Mesendoderm (in vitro differentiated cells): ENCODE data around the gene SDK1.

ENCODE experiments used
- DNase-seq: peaks from one replicate; pipeline ENCODE4 v3.0.0; 2013
- H2AK5ac ChIP-seq: 2 replicates; pipeline ENCODE4 v1.6.1; 2013; ENCODE audit warnings: low read length, inconsistent platforms
- H2BK120ac ChIP-seq: 2 replicates; pipeline ENCODE4 v1.6.1; 2013; ENCODE audit warnings: low read depth, mild to moderate bottlenecking, low read length, moderate library complexity, mixed read lengths
- H2BK15ac ChIP-seq: replicated peaks from 2 replicates; pipeline ENCODE4 v1.6.1; 2013; ENCODE audit warnings: low read depth, mild to moderate bottlenecking, moderate library complexity
- H2BK5ac ChIP-seq: 2 replicates; pipeline ENCODE4 v1.6.1; 2013; ENCODE audit warnings: low read length, inconsistent platforms
- H3K18ac ChIP-seq: 2 replicates; pipeline ENCODE4 v1.6.1; 2013; ENCODE audit warnings: mild to moderate bottlenecking, low read length, mixed read lengths
- H3K23ac ChIP-seq: one replicate; pipeline ENCODE4 v1.6.1; 2013; ENCODE audit warnings: low read length
- H3K27ac ChIP-seq: 2 replicates; pipeline ENCODE4 v1.5.1; 2013; ENCODE audit warnings: low read depth, mild to moderate bottlenecking, inconsistent platforms, low read length, moderate library complexity
- H3K27me3 ChIP-seq: 2 replicates; pipeline ENCODE4 v1.6.1; 2013; ENCODE audit warnings: low read length, control low read depth, mild to moderate bottlenecking, inconsistent platforms; ENCODE audit not compliant: insufficient read depth, poor library complexity
- H3K36me3 ChIP-seq: 2 replicates; pipeline ENCODE4 v1.6.1; 2013; ENCODE audit warnings: low read length, inconsistent platforms; ENCODE audit not compliant: control insufficient read depth, insufficient read depth
- H3K4ac ChIP-seq: one replicate; pipeline ENCODE4 v1.6.1; 2013; ENCODE audit warnings: low read depth, mild to moderate bottlenecking, low read length, moderate library complexity
- H3K4me1 ChIP-seq: 2 replicates; pipeline ENCODE4 v1.6.1; 2013; ENCODE audit warnings: low read depth, low read length, inconsistent platforms; ENCODE audit not compliant: control insufficient read depth
- H3K4me2 ChIP-seq: 2 replicates; pipeline ENCODE4 v1.6.1; 2013; ENCODE audit warnings: low read length
- H3K4me3 ChIP-seq: 2 replicates; pipeline ENCODE4 v1.5.1; 2013; ENCODE audit warnings: mild to moderate bottlenecking, low read length
- H3K56ac ChIP-seq: one replicate; pipeline ENCODE4 v1.6.1; 2013; ENCODE audit warnings: low read length
- H3K79me1 ChIP-seq: 2 replicates; pipeline ENCODE4 v1.6.1; 2013; ENCODE audit warnings: low read length, inconsistent platforms
- H3K79me2 ChIP-seq: 2 replicates; pipeline ENCODE4 v1.6.1; 2013; ENCODE audit warnings: mild to moderate bottlenecking, low read length; ENCODE audit not compliant: control insufficient read depth, insufficient read depth
- H3K9ac ChIP-seq: 2 replicates; pipeline ENCODE4 v1.6.1; 2013; ENCODE audit warnings: low read length, inconsistent platforms
- H4K5ac ChIP-seq: one replicate; pipeline ENCODE4 v1.6.1; 2013; ENCODE audit warnings: low read length
- H4K8ac ChIP-seq: one replicate; pipeline ENCODE4 v1.6.1; 2013; ENCODE audit warnings: low read depth, mild to moderate bottlenecking, control low read depth, low read length, moderate library complexity
- WGBS: extraction: QIAGEN DNeasy Blood & Tissue Kit; methylation state at CpG from one replicate; pipeline ENCODE4 v1.1.7; 2013; ENCODE audit warnings: low lambda C conversion rate, missing lambda C conversion rate; ENCODE audit not compliant: insufficient coverage; ENCODE audit errors: extremely low coverage; 5-methylcytosine and 5-hydroxymethylcytosine counted together

The SDK1 gene

DNA sequence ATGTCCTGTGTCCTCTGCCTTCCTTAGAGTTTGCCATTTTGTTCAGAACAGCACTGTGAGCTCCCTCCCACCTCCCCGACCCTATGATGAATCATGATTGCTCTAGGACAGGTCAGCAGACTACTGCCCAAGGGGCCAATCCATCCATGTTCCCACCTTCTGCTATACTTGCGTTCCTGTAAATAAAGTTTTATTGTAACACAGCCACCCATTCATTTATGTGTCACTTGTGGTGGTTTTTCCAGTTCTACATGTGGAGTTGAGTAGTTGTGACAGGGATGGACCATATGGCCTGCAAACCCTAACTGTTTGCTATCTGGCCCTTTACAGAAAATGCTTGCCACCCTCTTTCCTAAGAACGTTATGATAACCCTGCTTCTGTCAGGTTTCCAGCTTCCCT is 387.8 kb downstream of the SDK1 start:
- Histone ChIP-seq H3K36me3 (no peaks in the 10 kb centered on the region), H3K4ac (no peak overlapping the region), H3K23ac (no peak overlapping the region)

DNA sequence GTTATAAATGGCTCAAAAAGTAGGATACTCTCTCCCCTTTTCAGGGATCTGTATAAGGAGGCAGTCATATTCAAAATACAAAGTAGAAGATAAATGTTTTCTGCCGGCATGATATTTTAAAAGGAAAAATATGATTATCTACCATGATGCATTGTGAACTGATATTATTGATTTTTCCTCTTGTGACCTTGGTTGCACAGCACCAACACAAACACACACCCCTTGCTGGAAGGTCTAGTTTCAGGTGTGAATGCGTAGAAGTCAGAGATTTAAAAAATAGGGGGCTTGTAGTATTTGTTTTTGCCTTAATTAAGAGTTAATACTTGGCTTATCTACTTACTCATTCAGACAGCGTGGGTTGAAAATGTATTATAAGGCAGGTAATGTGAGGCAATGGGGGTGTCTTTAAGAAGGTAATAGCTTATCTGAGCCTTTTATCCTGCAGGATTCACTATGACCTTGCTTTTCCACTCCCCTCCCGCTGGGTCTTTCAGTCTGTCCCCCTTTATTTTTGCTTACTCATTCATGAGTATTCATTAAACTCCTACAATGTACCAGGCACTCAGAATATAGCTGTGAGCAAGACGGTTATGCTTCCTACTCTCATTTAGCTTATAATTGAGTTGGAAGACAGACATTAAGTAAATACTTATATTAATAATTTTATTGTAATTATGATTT is 390.6 kb downstream of the SDK1 start:
- no peak overlapping the region for H3K4ac ChIP-seq
- no peaks in the 10 kb centered on the region for H3K79me2 ChIP-seq
- no peaks in the 10 kb centered on the region for H3K79me1 ChIP-seq
- no peaks in the 10 kb centered on the region for H3K4me1 ChIP-seq
- H2BK120ac ChIP-seq: no peak overlapping the region
- no peak overlapping the region for H3K23ac ChIP-seq
- no peak for DNase-seq
- no peak overlapping the region for H4K8ac ChIP-seq
- no CpG with 5 or more reads among the region's 5 CpGs for WGBS
- no peaks in the 10 kb centered on the region for H3K36me3 ChIP-seq
- no peak overlapping the region for H3K18ac ChIP-seq
- no peak overlapping the region for H2BK5ac ChIP-seq
- H3K9ac ChIP-seq: no peak overlapping the region
- no peak overlapping the region for H3K27ac ChIP-seq
- no peak overlapping the region for H2AK5ac ChIP-seq
- H2BK15ac ChIP-seq: no peak overlapping the region
- no peak overlapping the region for H4K5ac ChIP-seq
- no peak overlapping the region for H3K56ac ChIP-seq
- no peak overlapping the region for H3K4me2 ChIP-seq
- no peak overlapping the region for H3K4me3 ChIP-seq
- no peaks in the 10 kb centered on the region for H3K27me3 ChIP-seq

More for the DNA sequence above, 387.8 kb downstream of the SDK1 start:
- H2BK5ac ChIP-seq: no peak overlapping the region
- H3K18ac ChIP-seq: no peak overlapping the region
- no peak for DNase-seq
- no peak overlapping the region for H3K9ac ChIP-seq
- H3K4me2 ChIP-seq: no peak overlapping the region
- H3K79me1 ChIP-seq: no peaks in the 10 kb centered on the region
- H2BK120ac ChIP-seq: no peak overlapping the region
- no peaks in the 10 kb centered on the region for H3K27me3 ChIP-seq
- no peak overlapping the region for H4K8ac ChIP-seq
- H4K5ac ChIP-seq: no peak overlapping the region
- H3K4me1 ChIP-seq: peaks cover 5% of the 10 kb centered on the region
- H3K27ac ChIP-seq: no peak overlapping the region
- no peak overlapping the region for H3K4me3 ChIP-seq
- WGBS: no CpG with 5 or more reads among the region's 3 CpGs
- H3K56ac ChIP-seq: no peak overlapping the region
- H3K79me2 ChIP-seq: no peaks in the 10 kb centered on the region
- no peak overlapping the region for H2BK15ac ChIP-seq
- H2AK5ac ChIP-seq: no peak overlapping the region

DNA sequence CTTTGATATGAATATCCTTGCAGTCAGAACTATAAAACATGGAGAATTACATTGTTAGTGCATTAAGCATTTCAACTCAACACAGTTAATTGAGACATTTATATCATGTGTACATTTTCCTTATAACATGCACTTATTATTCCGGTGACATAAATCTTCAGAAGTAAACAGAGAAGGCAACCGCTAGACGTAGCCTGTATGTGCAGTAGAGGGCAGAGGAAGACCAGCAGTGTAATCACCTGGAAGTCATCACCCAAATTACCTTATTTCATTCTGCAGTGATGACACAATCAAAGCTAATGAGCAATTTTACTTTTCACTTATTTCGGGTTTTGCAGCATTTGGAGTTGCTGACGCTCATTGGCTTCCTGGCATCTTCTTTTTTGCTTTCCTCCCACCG is 394.6 kb downstream of the SDK1 start:
- H3K4ac ChIP-seq: no peak overlapping the region
- H2BK5ac ChIP-seq: no peak overlapping the region
- no CpG with 5 or more reads among the region's 6 CpGs for WGBS
- no peaks in the 10 kb centered on the region for H3K36me3 ChIP-seq
- no peak overlapping the region for H3K23ac ChIP-seq
- no peak overlapping the region for H3K4me3 ChIP-seq
- no peaks in the 10 kb centered on the region for H3K27me3 ChIP-seq
- H3K18ac ChIP-seq: no peak overlapping the region
- DNase-seq: no peak
- no peaks in the 10 kb centered on the region for H3K79me1 ChIP-seq
- no peak overlapping the region for H3K9ac ChIP-seq
- H3K27ac ChIP-seq: no peak overlapping the region
- no peak overlapping the region for H2AK5ac ChIP-seq
- H3K4me2 ChIP-seq: no peak overlapping the region
- no peak overlapping the region for H2BK15ac ChIP-seq
- H4K5ac ChIP-seq: no peak overlapping the region
- H2BK120ac ChIP-seq: no peak overlapping the region
- H3K56ac ChIP-seq: no peak overlapping the region
- H3K4me1 ChIP-seq: no peaks in the 10 kb centered on the region
- H3K79me2 ChIP-seq: no peaks in the 10 kb centered on the region
- no peak overlapping the region for H4K8ac ChIP-seq

DNA sequence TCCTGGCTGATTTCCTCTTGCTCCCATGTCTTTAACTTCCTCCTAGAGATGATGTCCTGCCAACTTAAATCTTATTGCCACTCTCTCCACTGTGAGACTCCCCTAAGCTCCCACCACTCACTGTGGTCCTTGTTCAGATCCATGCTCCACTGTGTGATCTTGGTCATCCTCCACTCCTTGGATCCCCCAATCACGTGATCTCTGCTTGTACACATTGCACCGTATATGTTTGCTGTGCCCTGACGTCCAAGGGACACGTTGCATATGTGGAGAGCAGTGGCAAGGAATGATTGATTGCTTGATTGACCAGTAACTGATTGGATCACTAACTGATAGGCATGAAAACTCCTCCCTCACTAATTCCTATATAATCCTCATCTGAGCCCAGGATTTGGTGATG is 395.1 kb downstream of the SDK1 start:
- Histone ChIP-seq H3K4me3 (no peak overlapping the region), H3K4me2 (no peak overlapping the region), H3K79me1 (no peaks in the 10 kb centered on the region), H2BK15ac (no peak overlapping the region), H3K4ac (no peak overlapping the region), H3K36me3 (no peaks in the 10 kb centered on the region), H4K8ac (no peak overlapping the region), H4K5ac (no peak overlapping the region), H2AK5ac (no peak overlapping the region), H3K56ac (no peak overlapping the region), H3K27me3 (no peaks in the 10 kb centered on the region), H3K79me2 (no peaks in the 10 kb centered on the region), H2BK5ac (no peak overlapping the region), H3K23ac (no peak overlapping the region), H3K18ac (no peak overlapping the region), H2BK120ac (no peak overlapping the region), H3K9ac (no peak overlapping the region), H3K4me1 (no peaks in the 10 kb centered on the region), H3K27ac (no peak overlapping the region)
- no peak for DNase-seq
- no CpG with 5 or more reads among the region's 4 CpGs for WGBS

DNA sequence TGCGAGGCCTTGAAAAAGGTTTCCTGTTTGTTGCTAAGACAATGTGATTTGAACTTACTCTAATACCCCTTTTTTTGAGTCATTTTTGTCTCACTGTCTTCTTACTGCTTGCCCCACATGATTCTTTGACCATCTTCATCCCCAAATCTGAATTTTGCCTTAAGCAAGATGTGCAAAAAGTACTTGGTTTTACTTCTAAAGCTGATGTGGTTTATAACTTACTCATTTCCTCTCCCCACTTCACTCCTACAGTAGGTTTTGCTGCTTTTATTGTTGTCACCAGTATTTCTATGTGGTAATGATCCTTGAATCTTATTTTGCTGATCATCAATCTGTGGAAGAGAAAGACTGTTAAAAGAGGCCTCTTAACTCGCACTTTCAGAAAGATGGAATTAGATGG is 396.4 kb downstream of the SDK1 start:
- H3K18ac ChIP-seq: no peak overlapping the region
- H3K23ac ChIP-seq: peak overlapping the region; percentile 11
- no peaks in the 10 kb centered on the region for H3K79me1 ChIP-seq
- H3K4ac ChIP-seq: no peak overlapping the region
- no peaks in the 10 kb centered on the region for H3K4me1 ChIP-seq
- no peak overlapping the region for H3K4me3 ChIP-seq
- no peak overlapping the region for H4K8ac ChIP-seq
- no peak overlapping the region for H2BK120ac ChIP-seq
- H4K5ac ChIP-seq: no peak overlapping the region
- no peaks in the 10 kb centered on the region for H3K36me3 ChIP-seq
- H3K4me2 ChIP-seq: no peak overlapping the region
- H2BK15ac ChIP-seq: no peak overlapping the region
- no peak for DNase-seq
- no peaks in the 10 kb centered on the region for H3K27me3 ChIP-seq
- no peak overlapping the region for H3K27ac ChIP-seq
- no peaks in the 10 kb centered on the region for H3K79me2 ChIP-seq
- no peak overlapping the region for H3K56ac ChIP-seq
- no peak overlapping the region for H2BK5ac ChIP-seq
- WGBS: no CpG with 5 or more reads among the region's 2 CpGs
- H2AK5ac ChIP-seq: no peak overlapping the region
- H3K9ac ChIP-seq: no peak overlapping the region

DNA sequence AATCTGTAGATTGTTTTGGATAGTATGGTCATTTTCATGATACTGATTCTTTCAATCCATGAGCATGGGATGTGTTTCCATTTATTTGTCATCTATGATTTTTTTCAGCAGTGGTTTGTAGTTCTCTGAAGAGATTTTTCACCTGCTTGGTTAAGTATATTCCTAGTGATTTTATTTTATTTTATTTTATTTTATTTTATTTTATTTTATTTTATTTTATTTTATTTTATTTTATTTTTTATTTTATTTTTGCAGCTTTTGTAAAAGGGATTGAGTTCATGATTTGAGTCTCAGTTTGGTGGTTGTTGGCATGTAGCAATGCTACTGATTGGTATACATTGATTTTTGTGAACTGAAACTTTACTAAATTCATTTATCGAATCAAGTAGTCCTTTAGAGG is 404.2 kb downstream of the SDK1 start:
- Histone ChIP-seq H2BK15ac (no peak overlapping the region), H2AK5ac (no peak overlapping the region), H2BK5ac (no peak overlapping the region), H3K27ac (no peak overlapping the region), H3K27me3 (no peaks in the 10 kb centered on the region), H4K8ac (no peak overlapping the region), H2BK120ac (no peak overlapping the region), H3K9ac (no peak overlapping the region), H3K4me1 (no peaks in the 10 kb centered on the region), H3K36me3 (no peaks in the 10 kb centered on the region), H3K79me1 (no peaks in the 10 kb centered on the region), H3K23ac (no peak overlapping the region), H3K18ac (no peak overlapping the region), H3K56ac (no peak overlapping the region), H3K79me2 (no peaks in the 10 kb centered on the region), H3K4me3 (no peak overlapping the region), H3K4ac (no peak overlapping the region), H4K5ac (no peak overlapping the region), H3K4me2 (no peak overlapping the region)
- WGBS: no CpG with 5 or more reads among the region's 1 CpG
- no peak for DNase-seq
